AG04449 (cell line): ENCODE data around the gene ALK.

Experiments
- CTCF ChIA-PET: fragments of 350-600 bp; formaldehyde crosslinking; extraction: SDS; loops from one replicate; lab custom pipeline; 2021; ENCODE audit warnings: antibody characterized with exemption; lab: Yijun Ruan, JAX
- POLR2A ChIA-PET: fragments of 400-600, 350-600 bp; formaldehyde crosslinking; extraction: SDS; loops from one replicate; lab custom pipeline; 2020; ENCODE audit warnings: antibody characterized with exemption, inconsistent platforms; lab: Yijun Ruan, JAX
- DNase-seq: peaks from one replicate; pipeline ENCODE4 v3.0.0-alpha.2; 2010; ENCODE audit warnings: low read depth, low spot score
- H3K4me3 ChIP-seq: 2 replicates; pipeline ENCODE4 v1.5.1; 2011; ENCODE audit warnings: low read depth, mild to moderate bottlenecking, control low read depth, low read length
- TF ChIP-seq, protein P1 (sequence below): IDR thresholded peaks from one replicate; pipeline ENCODE4 v1.5.1; 2011; ENCODE audit warnings: mild to moderate bottlenecking, moderate library complexity, low read length, control low read depth, inconsistent platforms; ENCODE audit not compliant: insufficient read depth; ENCODE audit errors: missing control alignments

The ALK gene

DNA sequence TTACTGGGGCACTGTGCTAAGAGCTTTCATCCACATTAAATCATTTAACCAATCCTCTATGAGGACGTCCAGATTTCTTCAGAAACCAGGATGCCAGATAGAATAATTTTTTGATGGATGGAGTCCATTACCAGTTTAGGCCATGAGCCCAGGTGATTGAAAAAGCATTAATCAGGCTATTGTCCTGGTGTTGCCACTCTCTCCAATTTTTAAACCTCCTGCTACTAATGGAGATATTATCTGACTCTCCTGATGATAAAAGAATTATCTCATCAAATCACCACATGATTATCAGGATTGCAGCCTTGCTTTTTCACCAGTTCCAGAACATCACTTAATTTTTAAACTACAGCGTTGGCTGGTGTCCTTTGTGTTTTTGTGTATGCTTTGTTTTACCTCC, 404.0 kb downstream of the ALK start:
- ChIA-PET POLR2A (no interaction called here), CTCF (interaction anchor here (0.6 to 1.1 kb wide), 2 partner anchors 88 to 208 kb away, joined by 3 read pairs; no protein-coding TSS in a partner anchor)
- TF ChIP-seq, protein P1, sequence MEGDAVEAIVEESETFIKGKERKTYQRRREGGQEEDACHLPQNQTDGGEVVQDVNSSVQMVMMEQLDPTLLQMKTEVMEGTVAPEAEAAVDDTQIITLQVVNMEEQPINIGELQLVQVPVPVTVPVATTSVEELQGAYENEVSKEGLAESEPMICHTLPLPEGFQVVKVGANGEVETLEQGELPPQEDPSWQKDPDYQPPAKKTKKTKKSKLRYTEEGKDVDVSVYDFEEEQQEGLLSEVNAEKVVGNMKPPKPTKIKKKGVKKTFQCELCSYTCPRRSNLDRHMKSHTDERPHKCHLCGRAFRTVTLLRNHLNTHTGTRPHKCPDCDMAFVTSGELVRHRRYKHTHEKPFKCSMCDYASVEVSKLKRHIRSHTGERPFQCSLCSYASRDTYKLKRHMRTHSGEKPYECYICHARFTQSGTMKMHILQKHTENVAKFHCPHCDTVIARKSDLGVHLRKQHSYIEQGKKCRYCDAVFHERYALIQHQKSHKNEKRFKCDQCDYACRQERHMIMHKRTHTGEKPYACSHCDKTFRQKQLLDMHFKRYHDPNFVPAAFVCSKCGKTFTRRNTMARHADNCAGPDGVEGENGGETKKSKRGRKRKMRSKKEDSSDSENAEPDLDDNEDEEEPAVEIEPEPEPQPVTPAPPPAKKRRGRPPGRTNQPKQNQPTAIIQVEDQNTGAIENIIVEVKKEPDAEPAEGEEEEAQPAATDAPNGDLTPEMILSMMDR, result no peak
- no peak overlapping the region for H3K4me3 ChIP-seq
- DNase-seq, result no peak

DNA sequence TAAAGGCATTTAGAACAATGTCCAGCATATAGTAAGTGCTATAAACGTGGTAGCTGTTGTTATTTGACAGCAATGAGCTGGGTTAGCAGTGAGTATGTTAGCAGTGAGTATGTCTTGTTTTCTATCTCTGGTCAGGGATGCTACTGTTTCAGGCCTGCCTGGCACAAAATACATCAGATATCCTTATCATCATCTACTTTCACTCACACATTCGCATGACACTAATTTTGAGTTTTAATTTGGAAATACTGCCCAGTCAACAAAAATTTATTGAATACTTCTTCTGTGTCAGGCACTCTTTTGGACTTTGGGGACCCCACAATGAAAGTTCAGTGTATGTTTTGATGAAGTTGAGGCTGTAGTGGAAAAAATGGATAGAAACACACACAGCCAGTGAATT, 404.6 kb downstream of the ALK start:
- POLR2A ChIA-PET, result no interaction called here
- H3K4me3 ChIP-seq, result no peak overlapping the region
- TF ChIP-seq, protein P1, result no peak
- no peak for DNase-seq
- CTCF ChIA-PET, result interaction anchor here (0.6 kb wide), 1 partner anchor 207 kb away, joined by 3 read pairs; no protein-coding TSS in a partner anchor

DNA sequence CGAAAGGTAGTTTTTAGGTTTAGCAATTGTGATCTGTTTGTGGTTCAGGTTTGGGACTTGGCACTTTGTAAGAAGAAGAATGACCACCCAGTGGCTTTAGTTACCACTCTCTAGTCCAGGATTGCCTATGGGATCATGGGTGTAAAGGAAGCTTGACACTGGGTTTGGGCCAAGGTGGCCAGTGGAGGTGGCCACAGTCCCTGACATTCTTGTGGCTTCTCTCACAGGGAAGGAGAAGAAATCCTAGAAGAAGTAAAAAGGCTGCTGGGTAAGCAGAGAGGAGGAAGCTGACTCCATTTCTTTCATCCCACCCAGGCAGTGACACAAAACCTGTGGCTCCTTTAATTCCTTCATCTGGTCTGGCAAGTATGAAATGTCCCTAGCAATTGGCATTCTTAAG, 411.5 kb downstream of the ALK start:
- DNase-seq, result no peak
- ChIA-PET CTCF (no interaction called here), POLR2A (no interaction called here)

DNA sequence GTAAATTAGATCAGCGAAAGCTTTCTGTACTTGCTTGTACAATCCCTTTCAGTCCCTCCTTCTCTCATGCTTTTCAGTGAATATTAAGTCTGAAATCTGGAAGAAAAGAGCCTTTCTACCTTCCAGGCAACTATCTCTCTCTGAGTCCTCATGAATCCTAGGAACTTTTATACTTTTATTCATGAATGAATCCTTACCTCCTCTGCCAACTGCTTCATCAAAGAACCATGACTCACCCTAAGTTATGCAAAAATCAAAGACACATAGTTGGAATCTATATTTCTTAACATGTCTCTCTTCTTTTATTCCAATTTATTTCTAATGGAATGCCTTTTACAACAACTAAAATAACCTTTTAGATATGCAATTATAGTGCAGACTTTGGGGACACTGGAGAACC, 412.0 kb downstream of the ALK start:
- H3K4me3 ChIP-seq, result no peak overlapping the region
- TF ChIP-seq, protein P1, result no peak
- POLR2A ChIA-PET, result no interaction called here
- CTCF ChIA-PET, result no interaction called here
- DNase-seq, result no peak

More for the DNA sequence above, 411.5 kb downstream of the ALK start:
- H3K4me3 ChIP-seq, result no peak overlapping the region
- TF ChIP-seq, protein P1, result no peak

DNA sequence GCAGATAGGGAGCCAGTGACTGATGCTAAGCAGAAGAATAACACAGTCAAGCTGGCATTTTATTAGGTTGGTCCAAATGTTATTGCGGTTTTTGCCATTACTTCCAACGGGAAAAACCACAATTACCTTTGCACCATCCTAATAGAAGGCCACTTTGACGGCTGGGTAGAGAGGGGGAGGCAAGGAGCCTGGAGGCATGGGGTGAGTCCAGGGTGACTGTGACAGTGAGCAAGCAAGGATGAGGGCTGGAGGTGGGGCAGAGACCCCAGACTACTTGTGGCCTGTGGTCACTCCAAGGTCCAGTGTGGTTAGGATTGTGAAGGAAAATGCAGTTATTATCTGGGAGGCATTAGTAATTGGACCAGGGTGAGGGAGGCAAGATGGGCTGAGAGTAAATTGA, 416.6 kb downstream of the ALK start:
- CTCF ChIA-PET, result no interaction called here
- POLR2A ChIA-PET, result no interaction called here
- no peak overlapping the region for H3K4me3 ChIP-seq
- no peak for DNase-seq
- TF ChIP-seq, protein P1, result no peak

DNA sequence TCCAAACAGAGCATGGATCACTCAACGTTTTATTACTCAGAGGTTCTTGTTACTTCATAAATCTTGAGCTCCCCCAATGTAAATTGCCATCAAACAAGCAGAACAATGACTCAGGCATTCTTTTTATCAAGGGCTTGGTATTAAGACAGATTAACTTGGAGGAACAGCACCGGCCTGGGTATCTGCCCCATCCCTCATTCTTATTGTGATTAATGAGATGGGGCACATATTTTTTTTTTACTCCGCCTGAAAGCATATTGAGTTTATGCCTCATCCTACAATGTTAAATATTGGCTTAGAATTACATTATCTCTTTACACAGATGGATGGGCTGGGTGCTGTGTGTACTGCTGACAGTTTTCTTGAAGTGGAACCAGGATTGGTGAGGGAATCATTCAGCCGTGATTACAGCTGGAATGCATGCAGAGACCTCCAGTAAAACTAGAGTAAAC, 418.9 kb downstream of the ALK start:
- H3K4me3 ChIP-seq, result no peak overlapping the region
- DNase-seq, result no peak
- CTCF ChIA-PET, result no interaction called here
- POLR2A ChIA-PET, result no interaction called here
- TF ChIP-seq, protein P1, result no peak
